IPS-18c (cell line): ENCODE data around the gene FBXL20.

ENCODE experiments used
- H3K4me3 ChIP-seq: 2 replicates; pipeline ENCODE4 v1.7.0; 2013; ENCODE audit warnings: low read depth, mild to moderate bottlenecking, low read length, moderate library complexity; ENCODE audit not compliant: insufficient read depth
- H3K9me3 ChIP-seq: one replicate; pipeline ENCODE4 v1.6.1; 2013; ENCODE audit warnings: mild to moderate bottlenecking, low read length, moderate library complexity; ENCODE audit not compliant: control insufficient read depth, insufficient read depth

The FBXL20 gene

GRCh38 chr17:39244016-39244599, 157.3 kb downstream of the FBXL20 start:
- Histone ChIP-seq H3K4me3 (no peak overlapping the region), H3K9me3 (no peaks in the 10 kb centered on the region)

- H3K9me3 ChIP-seq, result no peaks in the 10 kb centered on the region
- H3K4me3 ChIP-seq, result no peak overlapping the region
These were observed 158.3 kb downstream of the FBXL20 start for GRCh38 chr17:39243155-39243554.

GRCh38 chr17:39240631-39241030, 160.8 kb downstream of the FBXL20 start:
- no peak overlapping the region for H3K4me3 ChIP-seq
- H3K9me3 ChIP-seq, result no peaks in the 10 kb centered on the region

GRCh38 chr17:39239640-39240314, 161.6 kb downstream of the FBXL20 start:
- no peaks in the 10 kb centered on the region for H3K9me3 ChIP-seq

GRCh38 chr17:39238311-39238972, 163.0 kb downstream of the FBXL20 start:
- no peaks in the 10 kb centered on the region for H3K9me3 ChIP-seq
- no peak overlapping the region for H3K4me3 ChIP-seq

More at GRCh38 chr17:39239640-39240314, 161.6 kb downstream of the FBXL20 start:
- H3K4me3 ChIP-seq, result no peak overlapping the region

- H3K9me3 ChIP-seq, result no peaks in the 10 kb centered on the region
- no peak overlapping the region for H3K4me3 ChIP-seq
These were observed 163.8 kb downstream of the FBXL20 start for GRCh38 chr17:39237586-39237985.

- H3K9me3 ChIP-seq, result no peaks in the 10 kb centered on the region
- no peak overlapping the region for H3K4me3 ChIP-seq
These were observed 164.4 kb downstream of the FBXL20 start for GRCh38 chr17:39236981-39237441.

- H3K9me3 ChIP-seq, result no peaks in the 10 kb centered on the region
- no peak overlapping the region for H3K4me3 ChIP-seq
These were observed 164.9 kb downstream of the FBXL20 start for GRCh38 chr17:39236450-39236927.

GRCh38 chr17:39235555-39236449, 165.6 kb downstream of the FBXL20 start:
- Histone ChIP-seq H3K4me3 (no peak overlapping the region), H3K9me3 (no peaks in the 10 kb centered on the region)

GRCh38 chr17:39231591-39232551, 169.6 kb downstream of the FBXL20 start:
- peak overlapping the region; percentile 50 for H3K4me3 ChIP-seq
- no peaks in the 10 kb centered on the region for H3K9me3 ChIP-seq

- H3K4me3 ChIP-seq, result no peak overlapping the region
These were observed 170.3 kb downstream of the FBXL20 start for GRCh38 chr17:39231091-39231561.

GRCh38 chr17:39230361-39230760, 171.1 kb downstream of the FBXL20 start:
- no peaks in the 10 kb centered on the region for H3K9me3 ChIP-seq
- no peak overlapping the region for H3K4me3 ChIP-seq

More at GRCh38 chr17:39231091-39231561, 170.3 kb downstream of the FBXL20 start:
- H3K9me3 ChIP-seq, result no peaks in the 10 kb centered on the region

- Histone ChIP-seq H3K4me3 (no peak overlapping the region), H3K9me3 (no peaks in the 10 kb centered on the region)
These were observed 172.0 kb downstream of the FBXL20 start for GRCh38 chr17:39229274-39229913.

- no peaks in the 10 kb centered on the region for H3K9me3 ChIP-seq
- H3K4me3 ChIP-seq, result no peak overlapping the region
These were observed 174.0 kb downstream of the FBXL20 start for GRCh38 chr17:39227364-39227919.

- peak overlapping the region; percentile 36 for H3K4me3 ChIP-seq
- H3K9me3 ChIP-seq, result no peaks in the 10 kb centered on the region
These were observed 175.3 kb downstream of the FBXL20 start for GRCh38 chr17:39225959-39226683.
